K562 (cell line): ENCODE measurements around the gene IRGQ. TPM values are rescaled to one million over a fixed set of nuclear protein-coding genes. Genes with fewer than 3 reads are reported as not detected.

Experiments
- ADNP ChIP-seq: fragments of 200-800 bp; sonication (Bioruptor generic); IDR thresholded peaks from 2 replicates; pipeline ENCODE4 v1.6.1; 2016; ENCODE audit warnings: missing genetic modification characterization, missing compliant biosample characterization
- BCOR ChIP-seq: fragments of 450-650 bp; IDR thresholded peaks from 2 replicates; pipeline ENCODE4 v1.6.1; 2016
- CBFA2T3 ChIP-seq: fragments of 450-650 bp; IDR thresholded peaks from 2 replicates; pipeline ENCODE4 v1.6.1; 2017
- CCNT2 ChIP-seq: IDR thresholded peaks from 2 replicates; pipeline ENCODE4 v1.6.1; 2011; ENCODE audit warnings: borderline replicate concordance, low read depth, mild to moderate bottlenecking, moderate library complexity, mixed read lengths, low read length; ENCODE audit not compliant: insufficient read length; ENCODE audit errors: extremely low read depth
- ESRRA ChIP-seq: fragments of 450-650 bp; IDR thresholded peaks from 2 replicates; pipeline ENCODE4 v1.6.1; 2014; ENCODE audit warnings: low read depth, mild to moderate bottlenecking, moderate library complexity, borderline replicate concordance
- HNRNPK ChIP-seq: fragments of 200-400 bp; formaldehyde crosslinking; IDR thresholded peaks from one replicate; pipeline ENCODE4 v1.6.1; 2018; ENCODE audit warnings: mild to moderate bottlenecking, low read depth, low read length; ENCODE audit not compliant: poor library complexity, severe bottlenecking
- KDM1A ChIP-seq, 2 experiments: fragments of 450-650 bp; IDR thresholded peaks; 2 replicates each; pipeline ENCODE4 v1.6.1; 2016; ENCODE audit warnings: mild to moderate bottlenecking in 2 of 2
- MCM5 ChIP-seq: fragments of 450-650 bp; IDR thresholded peaks from 2 replicates; pipeline ENCODE4 v1.6.1; 2016; ENCODE audit warnings: low read depth
- NCOR1 ChIP-seq: fragments of 450-650 bp; IDR thresholded peaks from 2 replicates; pipeline ENCODE4 v1.6.1; 2016; ENCODE audit warnings: mild to moderate bottlenecking, moderate library complexity
- SMARCC2 ChIP-seq: fragments of 450-650 bp; IDR thresholded peaks from 2 replicates; pipeline ENCODE4 v1.6.1; 2017; ENCODE audit warnings: antibody characterized with exemption, moderate library complexity, mild to moderate bottlenecking, low read depth
- SP2 ChIP-seq: IDR thresholded peaks from 2 replicates; pipeline ENCODE4 v1.6.1; 2011; ENCODE audit warnings: mild to moderate bottlenecking, low read depth, low read length, moderate library complexity; ENCODE audit not compliant: poor library complexity, severe bottlenecking; ENCODE audit errors: extremely low read depth
- TEAD4 ChIP-seq, 2 experiments: sonication (generic) in 1 of 2; formaldehyde crosslinking in 1 of 2; IDR thresholded peaks; 2 replicates each; pipeline versions ENCODE4 v1.6.1 to v1.8.0; 2012 to 2022; ENCODE audit warnings: borderline replicate concordance in 1 of 2, inconsistent platforms in 1 of 2, low read length in 1 of 2, mild to moderate bottlenecking in 1 of 2, missing genetic modification reagents in 1 of 2
- ZFP1 ChIP-seq: fragments of 450-650 bp; formaldehyde crosslinking; IDR thresholded peaks from 2 replicates; pipeline ENCODE4 v1.4.0; 2020; ENCODE audit warnings: mild to moderate bottlenecking, mixed read lengths
- ZKSCAN8 ChIP-seq: fragments of 200-800 bp; sonication (Bioruptor generic); IDR thresholded peaks from 2 replicates; pipeline ENCODE4 v1.6.1; 2016; ENCODE audit warnings: missing genetic modification characterization, missing compliant biosample characterization
- ZNF12 ChIP-seq: sonication (generic); formaldehyde crosslinking; IDR thresholded peaks from 2 replicates; pipeline ENCODE4 v1.4.0; 2020; ENCODE audit warnings: mild to moderate bottlenecking, missing genetic modification reagents
- ZNF143 ChIP-seq: sonication (generic); formaldehyde crosslinking; IDR thresholded peaks from 2 replicates; pipeline ENCODE4 v1.9.0; 2022; ENCODE audit warnings: mild to moderate bottlenecking, missing genetic modification reagents
- ZNF507 ChIP-seq: conservative IDR thresholded peaks from 2 replicates; pipeline ENCODE4 v1.6.1; 2017; ENCODE audit warnings: missing genetic modification characterization, missing compliant biosample characterization
- ZNF699 ChIP-seq: fragments of 250-450 bp; sonication (Bioruptor Pico); IDR thresholded peaks from 2 replicates; pipeline ENCODE4 v1.8.0; 2021; ENCODE audit warnings: mild to moderate bottlenecking, moderate library complexity; ENCODE audit not compliant: insufficient replicate concordance
- ZNF785 ChIP-seq: fragments of 250-450 bp; sonication (Bioruptor Pico); IDR thresholded peaks from 2 replicates; pipeline ENCODE4 v1.4.0; 2020; ENCODE audit warnings: mild to moderate bottlenecking
- polyA plus RNA-seq, 8 experiments: library from polyadenylated mRNA; depleted of rRNA in 4 of 8; stranded (reverse) in 5 of 8; unstranded in 3 of 8; fragments of >200 nt; fragmentation: Nextera tagmentation in 2 of 8; fragmentation: Illumina TruSeq in 1 of 8; extraction: Ambion mirVana in 2 of 8; extraction: Trizol in 1 of 8; gene quantifications; 2 replicates each; pipeline versions ENCODE4 v1.2.1 to v1.2.3, GENCODE V29; 2011 to 2014; ENCODE audit warnings: inconsistent platforms in 1 of 8, missing spikeins in 1 of 8
- total RNA-seq, 7 experiments: library from RNA; depleted of rRNA in 6 of 7; stranded (reverse); fragments of >200 nt in 6 of 7; fragmentation: Illumina TruSeq in 2 of 7; extraction: Trizol in 2 of 7; gene quantifications; 2 replicates each; pipeline versions ENCODE4 v1.2.1 to v1.2.3, GENCODE V29; 2011 to 2021; ENCODE audit warnings: low replicate concordance in 1 of 7
- TF ChIP-seq, protein P1 (sequence below): fragments of 200-800 bp; sonication (Bioruptor generic); IDR thresholded peaks from 2 replicates; pipeline ENCODE4 v1.6.1; 2017; ENCODE audit warnings: missing genetic modification characterization, missing compliant biosample characterization
- TF ChIP-seq, protein P2 (sequence below), 2 experiments: fragments of 450-650 bp in 1 of 2; sonication (generic) in 1 of 2; formaldehyde crosslinking; conservative IDR thresholded peaks; 2 replicates each; pipeline versions ENCODE4 v1.4.0 to v1.8.1; 2020 to 2022; ENCODE audit warnings: mild to moderate bottlenecking in 1 of 2, missing genetic modification reagents in 1 of 2

IRGQ gene
- total and polyA plus RNA-seq, 9 of the 15 experiments (the other 6 are each of a cell fraction or from before 2014, with no cell fraction given), result 3.5 to 19.2 (median 7.9) TPM

DNA sequence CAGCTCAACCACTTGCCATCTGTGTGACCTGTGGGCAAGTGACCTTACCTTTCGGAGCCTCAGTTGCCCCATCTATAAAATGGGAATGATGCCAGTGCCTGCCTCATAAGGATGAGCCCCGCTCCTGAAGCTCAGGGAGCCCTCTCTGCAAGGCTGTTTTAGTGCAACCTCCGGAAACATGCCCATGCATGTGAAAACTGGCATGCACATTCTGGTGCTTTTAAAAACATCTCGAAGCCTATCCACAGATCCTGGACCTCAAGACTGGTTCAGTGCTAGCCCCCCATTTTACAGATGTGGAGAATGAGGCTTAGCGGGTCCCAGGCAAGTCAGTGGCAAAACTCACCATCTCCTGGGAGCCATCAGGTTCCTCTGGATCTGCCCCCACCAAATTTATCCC, 38.1 kb upstream of the IRGQ start (continued):
- TF ChIP-seq ZFP1, result no peak
- no peak for TF ChIP-seq ZKSCAN8
- TF ChIP-seq BCOR, result peak; percentile 57; the same call in 1 of the 2 replicates
- TF ChIP-seq TEAD4 (IDR thresholded peaks at IDR 0.05; ENCODE audit: low read length), result no peak
- TF ChIP-seq TEAD4 (CRISPR knock-in tag; IDR thresholded peaks at IDR 0.05; ENCODE audit: borderline replicate concordance), result no peak
- TF ChIP-seq, protein P1, sequence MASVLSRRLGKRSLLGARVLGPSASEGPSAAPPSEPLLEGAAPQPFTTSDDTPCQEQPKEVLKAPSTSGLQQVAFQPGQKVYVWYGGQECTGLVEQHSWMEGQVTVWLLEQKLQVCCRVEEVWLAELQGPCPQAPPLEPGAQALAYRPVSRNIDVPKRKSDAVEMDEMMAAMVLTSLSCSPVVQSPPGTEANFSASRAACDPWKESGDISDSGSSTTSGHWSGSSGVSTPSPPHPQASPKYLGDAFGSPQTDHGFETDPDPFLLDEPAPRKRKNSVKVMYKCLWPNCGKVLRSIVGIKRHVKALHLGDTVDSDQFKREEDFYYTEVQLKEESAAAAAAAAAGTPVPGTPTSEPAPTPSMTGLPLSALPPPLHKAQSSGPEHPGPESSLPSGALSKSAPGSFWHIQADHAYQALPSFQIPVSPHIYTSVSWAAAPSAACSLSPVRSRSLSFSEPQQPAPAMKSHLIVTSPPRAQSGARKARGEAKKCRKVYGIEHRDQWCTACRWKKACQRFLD, result no peak
- 0 out of 2 replicates have a peak, but pooled peaks have one; percentile 40 for TF ChIP-seq ADNP
- TF ChIP-seq ZNF143 (CRISPR knock-in tag), result no peak
- no peak for TF ChIP-seq NCOR1
- no peak for TF ChIP-seq MCM5
- TF ChIP-seq ZNF699 (CRISPR knock-in tag), result no peak
- no peak for TF ChIP-seq CBFA2T3
- TF ChIP-seq SMARCC2, result no peak
- TF ChIP-seq ESRRA, result peak; percentile 53; the same call in 1 of the 2 replicates
- TF ChIP-seq ZNF12 (CRISPR knock-in tag), result no peak
- no peak for TF ChIP-seq CCNT2
- TF ChIP-seq ZNF507 (tag), result no peak
- TF ChIP-seq, protein P2, sequence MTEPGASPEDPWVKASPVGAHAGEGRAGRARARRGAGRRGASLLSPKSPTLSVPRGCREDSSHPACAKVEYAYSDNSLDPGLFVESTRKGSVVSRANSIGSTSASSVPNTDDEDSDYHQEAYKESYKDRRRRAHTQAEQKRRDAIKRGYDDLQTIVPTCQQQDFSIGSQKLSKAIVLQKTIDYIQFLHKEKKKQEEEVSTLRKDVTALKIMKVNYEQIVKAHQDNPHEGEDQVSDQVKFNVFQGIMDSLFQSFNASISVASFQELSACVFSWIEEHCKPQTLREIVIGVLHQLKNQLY (CRISPR knock-in tag; conservative IDR thresholded peaks at IDR 0.05), result no peak
- TF ChIP-seq KDM1A (IDR thresholded peaks at IDR 0.05), result 0 out of 4 replicates have a peak, but pooled peaks of 1 of the 2 experiments have one; percentile 19
- TF ChIP-seq SP2, result no peak
- no peak for TF ChIP-seq HNRNPK
- TF ChIP-seq ZNF785 (CRISPR knock-in tag), result no peak
- TF ChIP-seq, all 486 proteins: peak for 6
